ENCODE measurements around the gene LONRF3.

The LONRF3 gene

DNA sequence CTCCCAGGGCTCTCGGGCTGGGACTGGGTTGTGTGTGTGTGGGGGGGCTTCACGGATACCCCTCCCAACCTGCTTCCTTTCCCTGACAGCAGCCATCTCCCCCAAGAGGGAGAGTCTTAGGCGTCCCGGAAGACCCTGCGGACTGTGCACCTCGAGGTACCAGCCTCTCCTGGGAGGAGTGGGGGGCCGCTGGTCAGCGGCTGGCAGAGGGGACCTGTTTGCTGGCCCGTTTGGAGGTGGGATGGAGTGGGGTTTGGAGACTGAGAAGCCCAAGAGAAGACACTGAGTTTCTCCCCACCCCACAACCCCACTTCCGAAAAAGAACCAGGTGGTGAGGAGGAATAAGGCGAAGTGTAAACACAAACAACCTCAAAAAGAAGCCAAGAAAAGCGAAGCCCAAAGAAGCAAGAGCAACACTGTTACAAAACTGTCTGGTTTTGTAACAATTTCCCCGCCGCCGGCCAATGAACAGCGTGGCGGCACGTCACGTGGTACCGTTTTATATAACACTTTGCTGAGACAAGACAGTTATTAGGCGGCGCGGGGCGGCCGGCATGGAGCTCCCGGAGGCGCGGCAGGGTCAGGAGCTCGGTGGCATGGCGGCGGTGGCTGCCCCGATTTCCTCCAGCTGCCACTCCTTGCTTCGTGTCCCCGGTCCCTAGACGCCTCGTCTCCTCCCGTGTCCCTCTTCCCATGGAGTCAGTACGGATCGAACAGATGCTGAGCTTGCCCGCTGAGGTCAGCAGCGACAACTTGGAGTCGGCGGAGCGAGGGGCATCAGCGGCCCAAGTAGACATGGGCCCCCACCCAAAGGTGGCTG lies at the start of gene LONRF3:
Gene LONRF3 (plus strand): TSS at position 531 of the 820 bp plus-strand sequence. CDS start 163 bp downstream, at position 694.
- H3K4me3 ChIP-seq (ENCODE audit: low read depth, low read length) = no peak within 1 kb of the TSS
- TF ChIP-seq, protein P1, sequence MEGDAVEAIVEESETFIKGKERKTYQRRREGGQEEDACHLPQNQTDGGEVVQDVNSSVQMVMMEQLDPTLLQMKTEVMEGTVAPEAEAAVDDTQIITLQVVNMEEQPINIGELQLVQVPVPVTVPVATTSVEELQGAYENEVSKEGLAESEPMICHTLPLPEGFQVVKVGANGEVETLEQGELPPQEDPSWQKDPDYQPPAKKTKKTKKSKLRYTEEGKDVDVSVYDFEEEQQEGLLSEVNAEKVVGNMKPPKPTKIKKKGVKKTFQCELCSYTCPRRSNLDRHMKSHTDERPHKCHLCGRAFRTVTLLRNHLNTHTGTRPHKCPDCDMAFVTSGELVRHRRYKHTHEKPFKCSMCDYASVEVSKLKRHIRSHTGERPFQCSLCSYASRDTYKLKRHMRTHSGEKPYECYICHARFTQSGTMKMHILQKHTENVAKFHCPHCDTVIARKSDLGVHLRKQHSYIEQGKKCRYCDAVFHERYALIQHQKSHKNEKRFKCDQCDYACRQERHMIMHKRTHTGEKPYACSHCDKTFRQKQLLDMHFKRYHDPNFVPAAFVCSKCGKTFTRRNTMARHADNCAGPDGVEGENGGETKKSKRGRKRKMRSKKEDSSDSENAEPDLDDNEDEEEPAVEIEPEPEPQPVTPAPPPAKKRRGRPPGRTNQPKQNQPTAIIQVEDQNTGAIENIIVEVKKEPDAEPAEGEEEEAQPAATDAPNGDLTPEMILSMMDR (IDR thresholded peaks at IDR 0.05; ENCODE audit: low read depth, low read length) = no peak

DNA sequence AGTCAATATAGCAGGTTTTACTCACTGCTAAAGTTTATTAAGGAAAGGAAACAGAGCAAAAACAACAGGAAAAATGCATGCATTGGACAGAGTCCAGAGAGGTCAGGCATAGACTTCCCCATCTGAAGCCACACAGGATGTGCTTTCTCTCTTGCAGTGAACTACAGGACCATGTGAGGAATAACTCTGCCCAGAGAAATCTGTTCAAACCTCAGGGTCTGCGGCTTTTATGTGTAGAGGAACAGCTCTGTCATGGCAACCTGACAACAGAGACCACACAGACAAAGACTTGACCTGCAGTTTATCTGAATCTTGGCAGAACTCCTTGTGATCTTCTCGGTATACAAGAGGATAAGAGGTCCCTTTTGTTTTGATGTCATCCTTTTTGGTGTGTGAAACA lies 46.3 kb upstream of the LONRF3 start:
- TF ChIP-seq, protein P1 (IDR thresholded peaks at IDR 0.05; ENCODE audit: low read depth, low read length) = no peak
- H3K4me3 ChIP-seq (ENCODE audit: low read depth, low read length) = no peak overlapping the region

DNA sequence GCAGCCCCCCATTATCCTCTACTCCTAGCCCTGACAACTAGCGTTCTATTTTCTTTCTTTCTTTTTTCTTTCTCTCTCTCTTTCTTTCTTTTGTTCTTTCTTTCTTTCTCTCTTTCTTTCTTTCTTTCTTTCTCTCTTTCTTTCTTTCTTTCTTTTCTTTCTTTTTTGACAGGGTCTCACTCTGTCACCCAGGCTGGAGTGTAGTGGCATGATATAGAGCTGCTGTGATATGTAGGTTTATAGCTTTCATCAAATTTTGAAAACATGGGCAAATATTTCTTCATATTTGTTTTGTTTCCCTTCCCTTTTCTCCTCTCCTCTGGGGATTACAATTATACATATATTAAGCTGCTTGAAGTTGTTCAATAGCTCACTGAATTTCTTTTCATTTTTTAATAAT lies 39.1 kb upstream of the LONRF3 start:
- TF ChIP-seq, protein P1 (IDR thresholded peaks at IDR 0.05; ENCODE audit: low read depth, low read length) = no peak
- H3K4me3 ChIP-seq (ENCODE audit: low read depth, low read length) = no peak overlapping the region

DNA sequence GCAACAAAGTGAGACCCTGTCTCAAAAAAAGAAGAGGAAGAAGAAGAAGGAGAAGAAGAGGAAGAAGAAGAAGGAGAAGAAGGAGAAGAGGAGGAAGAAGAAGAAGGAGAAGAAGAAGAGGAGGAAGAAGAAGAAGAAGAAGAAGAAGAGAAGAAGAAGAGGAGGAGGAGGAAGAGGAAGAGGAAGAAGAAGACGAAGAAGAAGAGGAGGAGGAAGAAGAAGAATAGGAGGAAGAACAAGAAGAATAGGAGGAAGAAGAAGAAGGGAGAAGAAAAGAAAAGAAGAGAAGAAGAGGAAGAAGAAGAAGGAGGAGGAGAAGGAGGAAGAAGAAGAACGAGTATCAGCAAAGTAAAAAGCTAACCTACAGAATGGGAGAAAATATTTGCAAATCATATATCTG lies 33.3 kb upstream of the LONRF3 start:
- TF ChIP-seq, protein P1 (IDR thresholded peaks at IDR 0.05; ENCODE audit: low read depth, low read length) = no peak
- H3K4me3 ChIP-seq (ENCODE audit: low read depth, low read length) = no peak overlapping the region

DNA sequence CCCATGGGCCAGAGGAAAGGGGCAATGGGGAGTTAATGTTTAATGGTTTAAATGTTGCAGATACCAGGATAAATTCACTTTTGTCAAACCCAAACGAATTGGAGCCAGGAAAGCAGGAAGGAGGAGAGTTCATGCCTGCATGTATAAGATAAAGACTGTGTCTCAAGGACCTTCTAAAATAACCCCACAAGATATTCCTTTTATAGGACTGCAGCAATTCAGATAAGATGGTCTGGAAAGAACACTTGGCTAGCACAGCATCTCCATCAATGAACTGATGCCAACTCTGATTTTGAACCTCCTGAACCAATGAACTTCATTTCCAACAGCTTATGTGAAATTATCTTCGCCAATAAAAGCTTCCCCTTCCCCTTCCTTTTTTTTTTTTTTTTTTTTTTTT lies 31.3 kb upstream of the LONRF3 start:
- H3K4me3 ChIP-seq (ENCODE audit: low read depth, low read length) = no peak overlapping the region
- TF ChIP-seq, protein P1 (IDR thresholded peaks at IDR 0.05; ENCODE audit: low read depth, low read length) = no peak

DNA sequence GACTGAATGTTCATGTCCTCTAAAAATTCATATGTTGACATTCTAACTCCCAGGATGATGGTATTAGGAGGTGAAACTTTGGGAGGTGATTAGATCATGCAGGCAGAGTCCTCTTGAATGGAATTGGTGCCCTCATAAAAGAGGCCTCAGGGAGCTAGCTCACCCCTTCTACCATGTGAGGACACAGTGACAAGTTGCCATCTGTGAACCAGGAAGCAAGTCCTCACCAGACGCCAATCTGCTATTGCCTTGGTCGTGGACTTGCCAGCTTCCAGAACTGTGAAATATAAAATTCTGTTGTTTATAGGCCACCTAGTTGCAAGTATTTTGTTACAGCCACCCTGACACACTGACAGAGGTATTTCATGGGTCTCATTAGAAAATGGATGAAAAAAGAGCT lies 28.5 kb upstream of the LONRF3 start:
- H3K4me3 ChIP-seq (ENCODE audit: low read depth, low read length) = no peak overlapping the region
- TF ChIP-seq, protein P1 (IDR thresholded peaks at IDR 0.05; ENCODE audit: low read depth, low read length) = no peak

DNA sequence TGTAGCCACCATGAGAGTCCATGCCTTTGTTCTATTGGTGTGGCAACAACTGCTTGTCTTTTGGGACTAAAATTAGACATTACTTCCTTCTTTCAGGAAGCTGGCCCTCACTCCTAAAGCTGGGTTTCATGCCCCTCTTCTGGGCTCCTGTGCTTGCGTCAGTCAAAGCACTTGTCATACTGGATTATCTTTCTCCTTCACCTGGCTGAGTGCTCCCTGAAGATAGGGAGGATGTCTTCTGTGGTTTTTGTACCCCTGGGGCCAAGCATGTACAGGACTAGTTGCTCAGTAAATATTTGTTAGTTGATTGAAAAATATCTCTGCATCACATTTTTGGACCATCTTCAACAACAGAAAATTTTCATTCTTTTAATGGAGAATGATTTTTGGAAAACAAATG lies 26.1 kb upstream of the LONRF3 start:
- H3K4me3 ChIP-seq (ENCODE audit: low read depth, low read length) = no peak overlapping the region
- TF ChIP-seq, protein P1 (IDR thresholded peaks at IDR 0.05; ENCODE audit: low read depth, low read length) = no peak
